Fibroblast of lung (primary cell): ENCODE measurements around the gene TRIAP1.

Experiments used
- CTCF ChIP-seq, 2 donors: IDR thresholded peaks in 1 of 2; conservative IDR thresholded peaks in 1 of 2; 1 replicate in 1 of 2; 2 replicates in 1 of 2; pipeline ENCODE4 v1.5.1; 2011 to 2012; ENCODE audit warnings: low read length in 2 of 2, control low read depth in 1 of 2, inconsistent platforms in 1 of 2, low read depth in 1 of 2, mild to moderate bottlenecking in 1 of 2
- EZH2 ChIP-seq: IDR thresholded peaks from 2 replicates; pipeline ENCODE4 v1.5.1; 2012; ENCODE audit warnings: low read length, control low read depth, mild to moderate bottlenecking; ENCODE audit errors: missing control alignments

DNA sequence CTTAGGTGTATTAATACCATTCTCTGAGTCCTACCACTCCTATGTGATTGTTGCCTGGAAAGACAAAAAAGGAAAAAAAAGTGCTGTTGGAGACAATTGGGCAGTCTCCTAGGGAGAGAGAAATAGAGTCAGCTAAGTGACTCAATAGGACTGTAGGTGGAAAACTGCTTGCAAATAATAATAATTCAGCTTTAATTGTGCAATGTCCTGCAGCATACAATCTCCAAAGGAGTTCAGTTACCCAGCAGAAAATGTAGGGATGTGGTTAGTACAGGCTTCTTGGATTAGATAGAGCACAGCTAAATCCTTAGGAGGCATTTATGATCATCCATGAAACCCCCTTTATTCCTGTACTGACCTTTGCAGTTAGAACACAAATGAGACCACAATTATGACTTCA is 26.3 kb upstream of the TRIAP1 start:
- TF ChIP-seq CTCF (conservative IDR thresholded peaks at IDR 0.05 in 1 of 2, IDR thresholded peaks at IDR 0.05 in 1 of 2; ENCODE audit: low read depth in 1 of 2, low read length in 2 of 2) (no peak), EZH2 (no peak)
